PC-9 (cell line): Measurements from ENCODE around the gene CTNNBL1.

Experiments
- CTCF ChIP-seq: fragments of 200-600 bp; sonication (generic); conservative IDR thresholded peaks from 2 replicates; pipeline ENCODE4 v1.6.1; 2017; ENCODE audit warnings: mixed run types, antibody characterized with exemption, mild to moderate bottlenecking, moderate library complexity
- EZH2 ChIP-seq: fragments of 200-600 bp; sonication (generic); IDR thresholded peaks from 2 replicates; pipeline ENCODE4 v1.8.0; 2017; ENCODE audit warnings: antibody characterized with exemption, low read depth

GRCh38 chr20:37644605-37645004 is 49.2 kb upstream of the CTNNBL1 start:
- TF ChIP-seq CTCF (no peak), EZH2 (no peak)
